WI38 (cell line): Measurements from ENCODE around the gene TRDN.

Experiments used
- H3K4me3 ChIP-seq: 2 replicates; pipeline ENCODE4 v1.5.1; 2011; ENCODE audit warnings: low read depth, mild to moderate bottlenecking, control low read depth, low read length
- CTCF ChIP-seq: IDR thresholded peaks from 2 replicates; pipeline ENCODE4 v1.5.1; 2012; ENCODE audit warnings: low read depth, mild to moderate bottlenecking, control low read depth, low read length

The TRDN gene

GRCh38 chr6:123526128-123526527 lies 110.6 kb downstream of the TRDN start:
- TF ChIP-seq CTCF: no peak

GRCh38 chr6:123524781-123525180 lies 112.0 kb downstream of the TRDN start:
- no peak for TF ChIP-seq CTCF
- H3K4me3 ChIP-seq: no peak overlapping the region

More at GRCh38 chr6:123526128-123526527, 110.6 kb downstream of the TRDN start:
- no peak overlapping the region for H3K4me3 ChIP-seq

GRCh38 chr6:123520217-123520616 lies 116.5 kb downstream of the TRDN start:
- no peak for TF ChIP-seq CTCF
- H3K4me3 ChIP-seq: no peak overlapping the region

GRCh38 chr6:123519189-123519505 lies 117.6 kb downstream of the TRDN start:
- TF ChIP-seq CTCF: no peak
- H3K4me3 ChIP-seq: no peak overlapping the region

GRCh38 chr6:123518441-123519188 lies 118.1 kb downstream of the TRDN start:
- no peak overlapping the region for H3K4me3 ChIP-seq
- no peak for TF ChIP-seq CTCF

GRCh38 chr6:123515715-123516114 lies 121.0 kb downstream of the TRDN start:
- H3K4me3 ChIP-seq: no peak overlapping the region
- TF ChIP-seq CTCF: no peak

GRCh38 chr6:123509112-123509511 lies 127.6 kb downstream of the TRDN start:
- TF ChIP-seq CTCF: no peak
- no peak overlapping the region for H3K4me3 ChIP-seq
